ENCODE measurements around the gene TMEM63C.
"Not testable (repeated sequence)": the region's sequence is repeated elsewhere in the genome, so short reads cannot be mapped to it uniquely, and the experiment has no call there.

The TMEM63C gene

DNA sequence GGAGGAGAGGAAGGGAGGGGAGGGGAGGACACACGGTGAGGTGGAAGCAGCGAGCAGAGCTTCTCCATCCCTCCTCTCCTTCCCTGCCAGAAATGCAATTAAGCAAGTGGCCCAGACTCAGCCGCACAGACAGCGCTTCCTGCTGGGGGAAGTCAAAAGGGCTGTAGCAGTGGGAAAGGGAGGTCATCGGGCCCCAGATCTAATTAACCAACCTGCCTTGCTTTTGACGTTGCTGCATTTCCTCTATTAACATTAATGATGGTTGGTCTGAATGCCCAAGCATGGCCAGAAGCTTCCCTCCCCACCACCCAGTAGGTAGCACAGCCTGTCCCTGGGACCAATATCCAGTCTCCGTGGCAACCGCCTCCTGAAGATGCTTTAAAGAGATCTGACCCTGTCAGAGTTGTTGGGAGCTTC is 94.0 kb downstream of the TMEM63C start:
- no peak for DNase-seq (ENCODE audit: extremely low read depth in 1 of 2, low read depth in 1 of 2)

DNA sequence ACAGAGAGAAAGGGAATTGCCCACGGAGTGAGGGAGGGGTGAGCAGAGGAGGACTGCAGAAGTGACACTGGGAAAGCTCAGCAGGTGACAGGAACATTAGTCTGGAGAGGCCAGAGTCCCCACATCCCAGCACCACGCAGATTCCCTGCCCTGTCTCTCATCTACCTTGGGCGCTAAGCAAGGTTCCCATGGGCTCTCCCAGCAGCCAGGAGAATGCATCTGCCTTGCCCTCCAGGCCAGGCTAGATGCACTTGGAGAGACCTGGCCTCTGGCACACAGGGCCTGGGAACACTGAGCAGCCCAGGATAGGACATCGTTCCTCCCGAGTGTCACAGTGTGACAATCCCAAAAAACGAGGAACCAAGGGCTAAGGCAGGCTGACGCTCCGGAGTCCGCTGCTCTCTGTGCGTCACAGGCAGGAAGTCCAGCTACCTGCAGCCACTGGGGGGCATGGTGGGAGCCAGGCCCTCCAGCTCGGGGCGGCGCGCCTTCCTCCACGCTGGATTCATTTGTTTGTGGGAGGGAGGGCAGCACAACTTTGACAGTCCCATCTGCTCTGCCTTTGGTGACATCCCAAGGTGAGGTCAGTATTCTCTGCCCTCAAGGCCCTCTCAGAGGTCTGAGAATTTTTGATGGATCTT is 94.8 kb downstream of the TMEM63C start:
- no peak for DNase-seq (ENCODE audit: extremely low read depth in 1 of 2, low read depth in 1 of 2)

DNA sequence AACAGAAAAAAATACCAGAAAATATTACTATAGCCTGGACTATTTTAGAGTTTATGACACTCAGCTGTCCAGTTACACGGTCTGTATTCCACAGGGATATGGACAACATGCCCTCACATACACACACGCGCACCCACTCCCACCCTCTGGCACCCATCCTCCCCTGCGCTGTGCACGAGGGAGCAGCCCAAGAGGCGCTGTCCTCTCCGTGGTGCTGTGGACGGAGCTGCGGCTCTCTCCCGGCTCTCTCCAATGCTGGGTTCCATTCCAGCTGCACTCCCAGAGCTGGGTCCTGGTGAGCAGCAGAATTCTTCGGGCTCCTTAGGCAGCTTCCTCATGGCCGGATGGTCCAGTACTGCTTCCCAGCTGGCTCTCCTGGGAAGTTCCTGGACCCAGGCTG is 95.4 kb downstream of the TMEM63C start:
- no peak for DNase-seq (ENCODE audit: extremely low read depth in 1 of 2, low read depth in 1 of 2)

DNA sequence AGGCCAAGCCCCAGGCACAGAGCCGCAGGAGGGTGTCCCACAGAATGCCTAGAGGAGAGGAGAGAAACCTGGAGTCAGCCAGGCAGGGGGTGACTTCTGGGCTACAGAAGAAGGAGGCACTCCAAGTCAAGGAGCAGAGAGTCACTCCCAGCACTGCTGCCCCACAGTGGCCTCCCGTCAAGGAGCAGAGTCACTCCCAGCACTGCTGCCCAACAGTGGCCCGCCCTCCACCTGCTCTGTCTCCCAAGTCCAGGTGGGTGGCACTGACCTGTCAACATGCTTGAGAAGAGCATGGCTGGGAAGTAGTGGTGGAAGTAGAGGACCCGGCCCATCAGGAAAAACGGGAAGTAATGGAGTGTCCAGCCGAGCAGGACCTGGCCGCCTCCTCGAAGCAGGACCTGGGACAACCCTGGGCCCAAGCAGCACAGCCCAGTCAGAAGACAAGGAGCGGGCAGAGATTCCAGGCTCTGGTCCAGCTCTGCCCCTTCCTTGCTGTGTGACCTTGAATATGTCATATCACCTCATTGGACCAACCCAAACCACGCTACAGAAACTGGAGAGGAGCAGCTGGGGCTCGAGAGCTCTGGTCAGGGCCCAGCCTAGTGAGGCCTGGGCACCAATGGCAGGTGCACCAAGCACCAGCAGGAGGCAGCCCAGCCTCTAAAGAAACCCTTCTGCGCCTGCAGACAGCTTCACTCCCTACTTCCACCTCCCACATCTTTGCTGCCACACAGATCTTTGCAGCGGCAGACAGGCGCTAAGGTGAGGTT is 97.0 kb downstream of the TMEM63C start:
- no peak for DNase-seq (ENCODE audit: extremely low read depth in 1 of 2, low read depth in 1 of 2)

DNA sequence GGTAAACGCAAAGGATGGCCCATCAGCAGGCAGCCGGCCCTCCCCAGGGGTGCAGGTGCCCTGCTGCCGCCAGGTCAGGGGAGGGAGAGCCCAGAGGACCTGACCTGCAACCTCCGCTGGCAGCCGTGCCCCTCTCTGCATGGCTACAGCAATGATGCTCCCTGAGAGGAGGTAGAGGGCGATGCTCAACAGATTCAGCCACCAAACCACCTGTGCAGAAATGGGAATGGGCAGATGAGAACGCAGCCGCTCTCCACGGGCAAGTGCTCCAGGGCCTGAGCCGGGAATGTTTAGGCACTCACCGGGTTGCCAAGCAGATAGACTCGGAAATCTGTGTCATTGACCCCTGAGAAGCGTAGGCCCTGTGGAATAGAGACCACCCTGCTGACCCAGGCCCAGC is 98.1 kb downstream of the TMEM63C start:
- DNase-seq (ENCODE audit: extremely low read depth in 1 of 2, low read depth in 1 of 2) = no peak

DNA sequence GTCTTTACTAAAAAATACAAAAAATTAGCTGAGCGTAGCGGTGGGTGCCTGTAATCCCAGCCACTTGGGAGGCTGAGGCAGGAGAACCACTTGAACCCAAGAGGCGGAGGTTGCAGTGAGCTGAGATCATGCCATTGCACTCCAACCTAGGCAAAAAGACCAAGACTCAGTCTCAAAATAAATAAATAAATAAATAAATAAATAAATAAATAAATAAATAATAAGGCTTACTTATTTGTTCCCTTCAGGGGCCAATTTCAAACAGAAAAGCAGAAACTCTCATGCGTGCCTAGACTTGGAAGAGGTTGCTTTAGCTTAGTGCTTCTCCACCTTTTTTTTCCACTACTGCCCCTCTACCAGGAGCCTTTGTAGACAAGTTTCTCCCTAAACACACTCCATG is 99.3 kb downstream of the TMEM63C start:
- DNase-seq (ENCODE audit: extremely low read depth in 1 of 2, low read depth in 1 of 2) = not testable (repeated sequence)

DNA sequence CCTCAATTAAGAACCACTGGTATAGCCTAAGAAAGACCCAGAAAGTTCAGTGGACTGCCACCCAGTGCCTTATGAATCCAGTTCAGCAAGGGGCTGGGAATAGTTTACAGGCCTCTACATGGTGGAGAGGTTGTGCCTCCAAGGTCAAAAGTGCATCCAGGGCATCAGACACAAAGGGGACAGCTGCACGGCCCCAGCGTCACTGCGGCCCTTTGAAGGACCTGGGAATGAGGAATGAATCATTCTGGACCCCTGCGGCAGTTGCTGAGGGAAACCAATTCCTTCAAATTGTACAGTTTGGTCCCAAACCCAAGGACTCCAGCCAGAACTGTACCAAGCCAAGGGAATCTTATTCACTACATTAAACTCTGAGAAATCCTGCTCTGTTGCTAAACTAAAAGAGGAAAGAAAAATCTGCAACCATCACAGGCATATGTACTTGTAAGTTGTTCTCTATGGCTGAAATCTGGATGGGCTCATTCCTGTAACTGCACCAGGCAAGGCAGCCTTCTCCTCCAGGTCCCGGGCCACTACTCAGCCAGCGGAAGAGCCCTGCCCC is 100.3 kb downstream of the TMEM63C start:
- DNase-seq (ENCODE audit: extremely low read depth in 1 of 2, low read depth in 1 of 2) = no peak

DNA sequence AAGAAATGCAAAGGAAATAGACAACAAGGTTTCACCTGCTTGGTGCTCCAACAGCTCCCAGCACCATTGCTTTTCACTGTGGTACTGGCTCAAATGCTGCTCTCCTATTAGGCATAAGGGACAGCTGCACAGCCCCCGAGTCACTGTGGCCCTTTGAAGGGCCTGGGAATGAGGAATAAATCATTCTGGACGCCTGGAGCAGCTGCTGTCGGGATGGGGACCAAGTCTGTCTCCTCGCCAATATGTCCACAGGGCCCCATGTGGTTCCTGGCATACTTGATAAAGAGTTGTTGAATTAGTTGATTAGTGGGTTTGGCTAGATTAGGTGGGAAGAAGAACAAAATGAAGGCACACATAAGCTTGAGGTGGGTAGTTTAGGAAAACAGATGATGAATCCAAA is 102.5 kb downstream of the TMEM63C start:
- no peak for DNase-seq (ENCODE audit: extremely low read depth in 1 of 2, low read depth in 1 of 2)

DNA sequence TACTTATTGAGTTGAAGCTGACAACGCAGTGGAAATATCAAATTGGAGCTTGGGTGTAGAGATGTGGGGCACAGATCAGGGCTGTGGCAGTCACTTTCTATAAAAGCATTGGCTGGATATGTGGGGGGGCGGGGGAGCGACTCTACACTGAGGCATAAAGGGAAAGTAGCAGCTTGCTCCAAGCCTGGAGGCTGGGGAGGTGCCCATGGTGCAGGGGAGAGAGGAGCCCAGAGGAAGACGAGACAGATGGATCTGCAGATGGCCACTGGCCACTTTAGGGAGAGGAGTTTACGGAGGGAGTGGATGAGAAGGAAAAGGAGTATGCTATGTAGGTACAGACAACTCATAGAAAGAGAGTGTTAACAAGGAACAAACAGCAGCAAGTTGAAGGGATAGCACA is 102.9 kb downstream of the TMEM63C start:
- DNase-seq (ENCODE audit: extremely low read depth in 1 of 2, low read depth in 1 of 2) = no peak

DNA sequence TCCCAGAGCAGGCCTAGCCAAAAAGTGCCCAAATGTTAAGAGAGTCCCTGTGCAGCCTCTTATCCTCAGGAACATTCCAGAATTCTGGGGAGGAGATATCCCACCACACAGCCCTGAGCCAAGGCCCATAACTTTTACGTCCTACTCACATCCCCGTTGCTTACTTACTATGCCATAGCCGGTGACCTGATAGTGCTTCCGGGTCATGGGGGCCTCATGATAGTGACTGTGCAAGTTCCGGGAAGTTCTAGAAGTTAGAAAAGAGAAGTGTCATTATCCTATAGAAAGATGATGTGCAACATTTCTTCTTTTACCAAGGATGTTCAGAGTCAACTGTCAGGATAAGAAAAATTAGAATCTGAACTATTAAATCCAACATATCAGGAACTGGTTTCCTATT is 105.0 kb downstream of the TMEM63C start:
- no peak for DNase-seq (ENCODE audit: extremely low read depth in 1 of 2, low read depth in 1 of 2)

DNA sequence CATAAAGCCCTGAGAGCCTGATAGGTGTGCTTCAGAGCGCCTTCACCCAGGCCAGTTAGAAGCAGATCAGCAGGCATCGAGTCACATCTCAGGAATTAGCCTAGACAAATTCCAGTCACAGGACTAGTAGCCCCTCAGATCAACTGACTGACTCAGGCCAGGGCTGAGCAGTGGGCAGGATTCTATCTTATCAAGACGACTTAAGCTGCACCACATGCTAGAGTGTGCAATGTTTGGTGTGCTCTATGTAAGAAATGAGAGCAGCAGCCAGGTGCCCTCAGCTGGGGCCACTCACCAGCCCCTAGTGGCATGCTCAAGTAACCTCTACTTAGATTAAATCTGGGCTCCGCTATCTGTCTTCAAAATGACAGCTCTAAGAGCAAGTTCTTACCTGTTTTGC is 109.1 kb downstream of the TMEM63C start:
- no peak for DNase-seq (ENCODE audit: extremely low read depth in 1 of 2, low read depth in 1 of 2)

DNA sequence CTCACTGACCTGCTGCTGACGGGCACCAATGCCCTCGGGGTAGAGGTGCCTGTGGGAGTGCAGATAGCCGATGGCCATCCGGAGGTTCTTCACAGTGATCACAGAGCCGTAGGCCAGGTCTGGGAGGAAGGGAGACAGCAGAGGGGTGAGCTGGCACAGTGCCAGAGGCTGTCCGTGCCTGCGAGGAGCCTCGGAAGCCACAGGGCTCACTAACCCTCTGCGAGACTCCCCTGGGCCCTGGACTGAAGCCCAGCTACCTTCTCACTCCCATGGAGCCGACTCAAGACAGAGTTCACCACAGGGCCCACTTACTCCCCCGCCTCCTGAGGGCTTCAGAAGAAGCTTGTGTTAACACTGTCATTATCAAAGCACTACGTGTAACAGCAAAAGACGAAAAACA is 114.6 kb downstream of the TMEM63C start:
- DNase-seq (ENCODE audit: extremely low read depth in 1 of 2, low read depth in 1 of 2) = no peak

DNA sequence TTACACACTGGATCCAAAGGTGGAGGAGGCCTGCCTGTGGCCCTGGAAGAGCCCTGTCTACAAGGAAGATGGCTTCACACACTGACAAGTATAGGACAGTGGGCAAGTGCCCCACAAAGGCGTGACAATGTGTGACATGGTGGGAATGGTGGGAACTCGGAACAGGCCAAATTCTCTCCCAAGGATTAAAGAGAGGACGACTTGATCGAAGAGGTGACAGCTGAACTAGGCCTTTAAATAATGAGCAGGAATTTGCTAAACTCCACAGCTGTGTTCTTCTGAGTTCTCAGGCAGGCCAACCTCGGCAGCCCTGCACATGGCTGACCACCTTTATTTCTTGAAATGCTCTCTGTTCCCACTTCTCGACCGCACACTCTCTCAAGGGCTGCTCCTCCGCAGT is 115.3 kb downstream of the TMEM63C start:
- no peak for DNase-seq (ENCODE audit: extremely low read depth in 1 of 2, low read depth in 1 of 2)

DNA sequence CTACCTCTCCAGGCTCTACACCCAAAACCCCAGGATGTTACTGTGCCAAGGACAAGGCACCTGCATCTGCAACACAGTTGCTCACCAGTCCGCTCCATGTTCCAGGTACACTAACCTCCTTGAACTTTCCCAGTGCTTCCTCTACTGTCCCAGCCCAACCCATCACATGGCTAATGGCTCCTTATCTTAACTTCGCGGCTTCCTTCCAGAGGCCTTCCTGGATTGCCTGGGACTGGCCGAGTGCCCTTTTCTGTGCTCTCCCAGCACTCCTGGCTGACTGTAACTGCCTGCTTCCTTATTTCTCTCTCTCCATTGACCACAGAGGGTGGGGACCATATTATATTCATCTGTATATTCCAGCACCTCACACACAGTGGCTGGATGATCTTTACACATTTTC is 118.2 kb downstream of the TMEM63C start:
- no peak for DNase-seq (ENCODE audit: extremely low read depth in 1 of 2, low read depth in 1 of 2)

DNA sequence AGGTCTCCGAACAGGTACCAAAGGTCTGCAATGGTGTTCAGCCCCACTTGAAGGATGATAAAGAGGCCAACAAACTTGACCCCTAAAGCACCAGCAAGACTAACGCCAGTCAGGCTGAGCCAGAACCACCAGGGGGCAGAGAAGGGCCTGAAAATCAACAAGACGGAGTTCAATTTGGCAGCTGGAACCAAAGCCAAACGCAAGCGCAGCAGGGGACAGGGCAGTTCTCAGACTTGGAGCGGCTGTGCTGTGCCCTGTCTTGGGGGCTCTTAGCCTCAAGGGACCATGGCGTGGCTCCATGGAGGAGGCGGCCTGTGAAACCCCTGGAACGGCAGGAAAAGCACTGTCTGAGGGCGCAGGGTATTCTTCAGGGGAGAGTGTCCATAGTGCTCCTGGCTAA is 119.5 kb downstream of the TMEM63C start:
- peak in 1 of 2 donors; percentile 44 for DNase-seq (ENCODE audit: extremely low read depth in 1 of 2, low read depth in 1 of 2)

DNA sequence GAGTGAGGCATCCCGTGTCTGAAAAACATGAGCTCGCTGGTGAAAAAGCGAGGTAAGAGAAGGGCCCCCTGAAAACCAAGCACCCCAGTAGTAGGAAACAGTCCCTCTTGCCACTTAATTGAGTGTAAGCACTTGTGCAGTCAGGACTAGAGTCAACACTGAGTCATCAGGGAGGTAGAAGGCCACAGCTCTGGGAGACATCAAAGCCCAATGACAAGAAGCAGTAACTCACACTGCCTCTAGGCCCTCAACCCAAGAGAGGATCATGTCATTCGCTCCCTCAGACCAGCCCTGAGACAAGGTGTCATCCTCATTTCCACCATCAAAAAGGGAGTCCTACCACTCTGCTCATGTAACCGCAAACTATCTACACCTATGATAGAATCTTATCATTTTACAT is 121.3 kb downstream of the TMEM63C start:
- DNase-seq (ENCODE audit: extremely low read depth in 1 of 2, low read depth in 1 of 2) = peak in 1 of 2 donors; percentile 74

DNA sequence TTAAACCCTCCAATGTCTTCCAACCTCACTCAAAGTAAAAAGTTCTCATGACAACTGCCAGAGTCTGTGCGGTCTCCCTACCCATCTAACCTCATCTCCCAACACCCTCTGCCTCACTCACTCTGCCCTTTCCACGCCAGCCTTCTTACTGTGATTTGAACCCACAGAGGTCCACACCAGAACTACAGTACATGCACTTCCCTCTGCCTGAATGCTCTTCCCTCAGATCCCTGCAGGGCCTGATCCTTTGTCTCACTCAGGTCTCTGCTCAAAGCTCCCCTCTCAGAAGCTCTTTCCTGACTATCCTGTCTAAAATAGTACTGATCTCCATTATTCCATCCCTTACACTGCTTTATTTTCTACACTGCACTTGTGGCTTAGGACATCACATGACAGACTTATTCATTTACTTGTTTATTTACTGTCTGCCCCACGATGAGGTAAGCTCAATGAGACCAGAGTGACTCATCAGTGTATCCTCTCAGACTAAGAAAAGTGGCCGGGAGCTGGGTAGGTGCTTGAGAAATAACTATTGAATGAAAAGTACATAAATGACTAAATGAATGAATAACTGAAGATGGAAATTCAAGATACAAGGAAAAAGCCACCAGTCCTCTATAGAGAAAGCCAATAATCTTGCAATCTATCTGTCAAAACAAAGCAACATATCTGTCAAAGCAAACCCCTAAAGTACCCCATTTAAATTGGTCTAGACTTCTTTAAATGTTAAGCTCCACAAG is 122.0 kb downstream of the TMEM63C start:
- peak in 1 of 2 donors; percentile 60 for DNase-seq (ENCODE audit: extremely low read depth in 1 of 2, low read depth in 1 of 2)

DNA sequence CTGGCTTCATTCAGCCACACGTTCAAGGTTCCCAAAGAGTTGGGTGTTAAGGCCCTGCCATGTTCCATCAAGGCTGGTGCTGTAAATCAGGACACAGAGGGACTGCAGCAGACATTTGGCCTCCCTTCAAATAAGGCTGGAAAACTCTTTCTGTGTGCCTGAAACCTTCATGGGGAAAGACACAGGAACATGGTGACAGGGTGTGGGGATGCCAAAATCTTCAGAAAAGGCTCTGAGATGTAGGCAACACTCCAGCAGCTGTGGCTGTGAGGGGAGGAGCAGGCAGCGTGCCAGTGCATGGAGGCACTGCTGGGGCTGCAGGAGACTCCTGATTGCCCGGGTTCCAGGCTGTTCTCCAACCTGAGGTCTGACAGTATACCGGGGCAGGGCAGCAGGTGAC is 124.1 kb downstream of the TMEM63C start:
- DNase-seq (ENCODE audit: extremely low read depth in 1 of 2, low read depth in 1 of 2) = no peak

DNA sequence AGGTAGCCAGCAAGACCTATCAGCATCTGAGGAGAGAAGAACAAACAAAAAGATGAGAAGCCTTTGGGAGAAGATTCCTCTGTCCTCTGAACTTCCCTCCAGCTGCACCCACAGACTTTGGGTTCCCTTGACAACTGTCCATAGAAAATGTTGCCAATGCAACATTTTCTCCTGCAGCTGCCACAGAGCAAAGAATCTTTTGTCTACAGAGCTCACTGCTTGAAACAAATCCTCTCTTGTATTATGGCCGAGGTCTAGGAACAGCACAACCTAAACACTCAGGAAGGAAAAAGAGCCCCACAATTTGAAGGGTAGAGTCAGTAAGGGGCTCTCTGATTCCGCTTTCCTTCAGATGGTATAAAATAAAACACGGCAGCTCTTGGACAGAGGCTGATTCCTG is 124.8 kb downstream of the TMEM63C start:
- no peak for DNase-seq (ENCODE audit: extremely low read depth in 1 of 2, low read depth in 1 of 2)

DNA sequence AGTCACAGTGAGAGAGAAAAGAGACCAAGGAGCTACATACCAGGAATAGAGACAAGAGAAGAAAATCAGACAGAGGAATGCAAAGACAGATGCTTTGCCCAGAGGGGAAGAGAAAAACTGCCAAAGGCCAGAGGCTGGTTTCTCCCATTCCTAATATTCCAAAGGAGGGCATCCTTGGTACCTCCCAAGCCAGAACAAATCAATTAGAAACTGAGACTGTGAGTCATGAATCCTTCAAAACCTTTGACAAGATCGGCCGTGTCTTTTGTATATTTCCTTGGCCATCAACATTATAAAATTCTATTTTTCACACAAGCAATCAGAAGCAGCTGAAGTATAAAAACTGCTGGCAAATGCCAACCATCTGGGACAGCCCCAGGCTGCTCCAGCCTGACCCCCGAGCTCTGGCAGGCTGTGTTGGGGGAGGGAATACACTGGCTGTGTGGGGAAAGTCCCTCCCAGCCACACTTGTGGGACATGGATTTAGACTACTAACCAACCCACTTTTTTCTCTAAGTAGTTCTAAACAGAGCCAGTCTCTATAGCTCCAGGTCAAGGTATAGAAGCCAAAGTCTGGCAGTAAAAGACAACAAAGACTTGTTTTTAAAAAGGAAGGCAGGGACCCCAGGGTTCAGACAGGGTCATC is 125.4 kb downstream of the TMEM63C start:
- no peak for DNase-seq (ENCODE audit: extremely low read depth in 1 of 2, low read depth in 1 of 2)
